AG04450 (cell line): ENCODE measurements around the gene SPTLC2. TPM values are rescaled to one million over a fixed set of nuclear protein-coding genes. Genes with fewer than 3 reads are reported as not detected.

ENCODE experiments used
- CTCF ChIA-PET: fragments of 300-600, 350-600 bp; formaldehyde crosslinking; extraction: SDS; loops from one replicate; lab custom pipeline; 2022; ENCODE audit warnings: antibody characterized with exemption, inconsistent platforms; lab: Charles Lee
- POLR2A ChIA-PET: fragments of 350-600 bp; formaldehyde crosslinking; extraction: SDS; loops from one replicate; lab custom pipeline; 2021; ENCODE audit warnings: antibody characterized with exemption, inconsistent platforms; lab: Yijun Ruan, JAX
- DNase-seq: peaks from one replicate; pipeline ENCODE4 v3.0.0-alpha.2; 2011; ENCODE audit warnings: low read depth, low spot score
- H3K27ac ChIP-seq: one replicate; pipeline ENCODE4 v1.5.1; 2012; ENCODE audit warnings: low read depth, low read length, control low read depth
- H3K27me3 ChIP-seq: one replicate; pipeline ENCODE4 v1.6.0; 2012; ENCODE audit warnings: low read length; ENCODE audit not compliant: control insufficient read depth, insufficient read depth
- H3K4me3 ChIP-seq: 2 replicates; pipeline ENCODE4 v1.5.1; 2011; ENCODE audit warnings: mild to moderate bottlenecking, low read depth, low read length, control low read depth
- H3K9me3 ChIP-seq: 2 replicates; pipeline ENCODE4 v1.5.1; 2012; ENCODE audit warnings: low read length; ENCODE audit not compliant: control insufficient read depth, insufficient read depth
- CTCF ChIP-seq: IDR thresholded peaks from 2 replicates; pipeline ENCODE4 v1.5.1; 2011; ENCODE audit warnings: low read depth, low read length, control low read depth, inconsistent platforms
- polyA plus RNA-seq: library from polyadenylated mRNA; depleted of rRNA; stranded (reverse); fragments of >200 nt; gene quantifications from 2 replicates; pipeline ENCODE4 v1.2.3, GENCODE V29; 2011

The SPTLC2 gene
- polyA plus RNA-seq, 1 experiment, result 41.3 TPM

GRCh38 chr14:77583657-77584056 is 32.8 kb downstream of the SPTLC2 start:
- ChIA-PET POLR2A (no interaction called here), CTCF (no interaction called here)
- no peak for TF ChIP-seq CTCF
- H3K4me3 ChIP-seq, result no peak overlapping the region
- no peak overlapping the region for H3K27ac ChIP-seq
- H3K9me3 ChIP-seq, result no peaks in the 10 kb centered on the region
- H3K27me3 ChIP-seq, result no peaks in the 10 kb centered on the region
- no peak for DNase-seq

- CTCF ChIA-PET, result no interaction called here
- TF ChIP-seq CTCF, result no peak
- DNase-seq, result no peak
- H3K27ac ChIP-seq, result peak overlapping the region; percentile 73
- no peaks in the 10 kb centered on the region for H3K27me3 ChIP-seq
- no peak overlapping the region for H3K4me3 ChIP-seq
- H3K9me3 ChIP-seq, result no peaks in the 10 kb centered on the region
- POLR2A ChIA-PET, result interaction anchor here (0.7 kb wide), 1 partner anchor 11 kb away, joined by 3 read pairs; no protein-coding TSS in a partner anchor
Measured at GRCh38 chr14:77582511-77582910, 33.9 kb downstream of the SPTLC2 start.

- H3K27ac ChIP-seq, result peak overlapping the region; percentile 72
- DNase-seq, result peak; percentile 55
- H3K9me3 ChIP-seq, result no peaks in the 10 kb centered on the region
- no peaks in the 10 kb centered on the region for H3K27me3 ChIP-seq
- TF ChIP-seq CTCF, result no peak
- POLR2A ChIA-PET, result interaction anchor here (0.6 kb wide), 1 partner anchor 429 kb away, joined by 3 read pairs; no protein-coding TSS in a partner anchor
- H3K4me3 ChIP-seq, result peak overlapping the region; percentile 17
- CTCF ChIA-PET, result interaction anchor here (0.6 to 1.4 kb wide), 2 partner anchors 122 to 262 kb away, joined by 3 to 4 read pairs; no protein-coding TSS in a partner anchor
Measured at GRCh38 chr14:77580964-77581505, 35.4 kb downstream of the SPTLC2 start.

GRCh38 chr14:77580477-77580876 is 36.0 kb downstream of the SPTLC2 start:
- Histone ChIP-seq H3K4me3 (no peak overlapping the region), H3K9me3 (no peaks in the 10 kb centered on the region), H3K27me3 (no peaks in the 10 kb centered on the region), H3K27ac (peak overlapping the region; percentile 72)
- ChIA-PET POLR2A (interaction anchor here (0.6 kb wide), 1 partner anchor 429 kb away, joined by 3 read pairs; no protein-coding TSS in a partner anchor), CTCF (interaction anchor here (0.6 to 1.4 kb wide), 2 partner anchors 121 to 261 kb away, joined by 3 to 4 read pairs; no protein-coding TSS in a partner anchor)
- TF ChIP-seq CTCF, result no peak
- no peak for DNase-seq

- H3K27me3 ChIP-seq, result no peaks in the 10 kb centered on the region
- POLR2A ChIA-PET, result no interaction called here
- no peak for DNase-seq
- H3K27ac ChIP-seq, result no peak overlapping the region
- CTCF ChIA-PET, result no interaction called here
- no peaks in the 10 kb centered on the region for H3K9me3 ChIP-seq
- TF ChIP-seq CTCF, result no peak
- H3K4me3 ChIP-seq, result no peak overlapping the region
Measured at GRCh38 chr14:77579780-77580179, 36.7 kb downstream of the SPTLC2 start.
